SK-N-SH treated with all-trans-retinoic acid at 6 μM for 48 hours (cell line): ENCODE data around the gene FERD3L.

Source experiments
- ARNTL ChIP-seq: fragments of 450-650 bp; formaldehyde crosslinking; IDR thresholded peaks from 2 replicates; pipeline ENCODE4 v1.5.0; 2020; ENCODE audit warnings: low read depth, mild to moderate bottlenecking, moderate library complexity, borderline replicate concordance
- CSDC2 ChIP-seq: fragments of 250-450 bp; sonication (Bioruptor Pico); IDR thresholded peaks from 2 replicates; pipeline ENCODE4 v1.5.0; 2020; ENCODE audit warnings: mild to moderate bottlenecking, moderate library complexity
- ISL1 ChIP-seq: fragments of 250-450 bp; sonication (Bioruptor Pico); IDR thresholded peaks from 2 replicates; pipeline ENCODE4 v2.1.2; 2022; ENCODE audit warnings: mild to moderate bottlenecking, moderate library complexity
- OSR1 ChIP-seq: fragments of 250-450 bp; sonication (Bioruptor Pico); IDR thresholded peaks from 2 replicates; pipeline ENCODE4 v1.8.0; 2022; ENCODE audit warnings: moderate library complexity, mild to moderate bottlenecking, inconsistent platforms
- PPARA ChIP-seq: fragments of 250-450 bp; sonication (Bioruptor Pico); IDR thresholded peaks from 2 replicates; pipeline ENCODE4 v1.5.0; 2020; ENCODE audit warnings: mild to moderate bottlenecking, borderline replicate concordance
- TCF4 ChIP-seq: fragments of 250-450 bp; sonication (Bioruptor Pico); IDR thresholded peaks from 2 replicates; pipeline ENCODE4 v1.8.0; 2021; ENCODE audit warnings: mild to moderate bottlenecking, moderate library complexity, borderline replicate concordance
- ZFP30 ChIP-seq: fragments of 450-650 bp; formaldehyde crosslinking; IDR thresholded peaks from 2 replicates; pipeline ENCODE4 v1.5.0; 2022; ENCODE audit warnings: mild to moderate bottlenecking, moderate library complexity
- ZNF565 ChIP-seq: fragments of 450-650 bp; formaldehyde crosslinking; conservative IDR thresholded peaks from 2 replicates; pipeline ENCODE4 v1.5.0; 2020; ENCODE audit warnings: low read depth, mild to moderate bottlenecking, moderate library complexity
- TF ChIP-seq, protein P1 (sequence below): fragments of 250-450 bp; sonication (Bioruptor Pico); IDR thresholded peaks from 2 replicates; pipeline ENCODE4 v1.5.1; 2020; ENCODE audit warnings: low read depth, mild to moderate bottlenecking, moderate library complexity

DNA sequence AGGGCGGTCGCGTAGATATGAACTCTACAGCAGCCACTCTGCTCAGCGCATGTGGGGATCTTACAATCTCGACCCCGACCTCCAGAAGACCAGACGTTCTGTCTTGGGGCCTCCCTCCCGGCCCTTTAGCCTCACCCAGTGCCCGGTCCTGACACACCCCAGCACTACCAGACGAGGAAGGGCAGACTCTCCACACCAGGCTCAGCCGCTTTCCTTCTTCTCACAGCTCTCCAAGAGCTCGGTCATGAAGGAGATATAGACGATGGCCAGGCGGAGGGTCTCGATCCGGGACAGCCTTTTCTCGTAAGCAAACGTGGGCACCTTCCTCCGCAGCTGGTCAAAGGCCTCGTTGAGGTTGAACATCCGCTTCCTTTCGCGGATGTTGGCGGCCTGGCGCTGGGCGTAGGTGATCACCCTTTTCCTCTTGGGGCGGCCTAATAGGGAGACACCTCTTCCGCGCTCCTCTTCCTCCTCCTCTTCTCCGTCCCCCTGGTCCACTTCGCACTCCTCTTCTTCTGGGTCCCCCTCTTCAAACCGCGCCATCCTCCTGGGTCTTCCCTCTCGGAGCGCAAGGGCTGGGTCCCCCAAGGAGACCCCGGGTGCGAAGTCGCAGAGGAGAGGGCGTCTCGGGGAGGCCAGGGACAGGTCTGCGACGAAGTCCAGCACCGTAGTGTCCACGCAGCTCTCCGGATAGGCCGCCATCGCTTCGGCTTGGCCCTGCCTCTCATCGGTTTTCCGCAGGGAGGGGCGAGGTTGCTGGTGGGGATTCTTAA lies at the start of gene FERD3L:
- TF ChIP-seq ISL1: no peak
- TF ChIP-seq PPARA: no peak
- no peak for TF ChIP-seq ZNF565 (CRISPR knock-in tag)
- no peak for TF ChIP-seq CSDC2 (CRISPR knock-in tag)
- no peak for TF ChIP-seq OSR1
- TF ChIP-seq TCF4: no peak
- no peak for TF ChIP-seq ZFP30 (CRISPR knock-in tag)
- TF ChIP-seq ARNTL (CRISPR knock-in tag): no peak
- TF ChIP-seq, protein P1, sequence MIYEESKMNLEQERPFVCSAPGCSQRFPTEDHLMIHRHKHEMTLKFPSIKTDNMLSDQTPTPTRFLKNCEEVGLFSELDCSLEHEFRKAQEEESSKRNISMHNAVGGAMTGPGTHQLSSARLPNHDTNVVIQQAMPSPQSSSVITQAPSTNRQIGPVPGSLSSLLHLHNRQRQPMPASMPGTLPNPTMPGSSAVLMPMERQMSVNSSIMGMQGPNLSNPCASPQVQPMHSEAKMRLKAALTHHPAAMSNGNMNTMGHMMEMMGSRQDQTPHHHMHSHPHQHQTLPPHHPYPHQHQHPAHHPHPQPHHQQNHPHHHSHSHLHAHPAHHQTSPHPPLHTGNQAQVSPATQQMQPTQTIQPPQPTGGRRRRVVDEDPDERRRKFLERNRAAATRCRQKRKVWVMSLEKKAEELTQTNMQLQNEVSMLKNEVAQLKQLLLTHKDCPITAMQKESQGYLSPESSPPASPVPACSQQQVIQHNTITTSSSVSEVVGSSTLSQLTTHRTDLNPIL (CRISPR knock-in tag): no peak
